Colonic mucosa (tissue), 4 donors: Measurements from ENCODE around the gene MOG. TPM values are rescaled to one million over a fixed set of nuclear protein-coding genes. Genes with fewer than 3 reads are reported as not detected.

Source experiments
- DNase-seq: peaks from one replicate; pipeline ENCODE4 v3.0.0-alpha.2; 2020
- H3K27ac ChIP-seq: fragments of 200-600 bp; one replicate; pipeline ENCODE4 v1.8.0; 2021
- H3K27me3 ChIP-seq: fragments of 200-600 bp; one replicate; pipeline ENCODE4 v1.8.0; 2021
- H3K36me3 ChIP-seq: fragments of 200-600 bp; one replicate; pipeline ENCODE4 v1.8.0; 2021
- H3K4me1 ChIP-seq: fragments of 200-600 bp; one replicate; pipeline ENCODE4 v1.8.0; 2021; ENCODE audit warnings: mild to moderate bottlenecking
- H3K4me3 ChIP-seq: fragments of 200-600 bp; one replicate; pipeline ENCODE4 v1.8.0; 2021
- H3K9ac ChIP-seq, 2 donors: one replicate each; pipeline ENCODE4 v1.7.0; 2013; ENCODE audit warnings: control low read depth in 2 of 2, low read depth in 2 of 2, low read length in 2 of 2
- H3K9me3 ChIP-seq: fragments of 200-600 bp; one replicate; pipeline ENCODE4 v1.8.0; 2021
- intact Hi-C: fragments of 100-400 bp; cut with DNase I; formaldehyde crosslinking; loops from one replicate; pipeline ENCODE4 v1.14.1; 2022
- total RNA-seq, 2 donors: library from RNA; stranded (reverse); fragmentation: NEBNext Ultra II Directional in 1 of 2; extraction: Animal tissue kit (Norgen Biotek cat#: 25700) in 1 of 2; gene quantifications; one replicate each; pipeline ENCODE4 v1.2.1, GENCODE V29; 2021
- TF ChIP-seq, protein P1 (sequence below): fragments of 200-600 bp; IDR thresholded peaks from one replicate; pipeline ENCODE4 v1.8.0; 2022; ENCODE audit warnings: antibody characterized with exemption, mild to moderate bottlenecking
- donor health status: healthy.
- donor health status: DM: no; HTN: no; CAD: no.
- donor health status: DM: no; HTN: no; CAD: no.

The MOG gene
- total RNA-seq, 2 donors from 2014 or later = not detected

DNA sequence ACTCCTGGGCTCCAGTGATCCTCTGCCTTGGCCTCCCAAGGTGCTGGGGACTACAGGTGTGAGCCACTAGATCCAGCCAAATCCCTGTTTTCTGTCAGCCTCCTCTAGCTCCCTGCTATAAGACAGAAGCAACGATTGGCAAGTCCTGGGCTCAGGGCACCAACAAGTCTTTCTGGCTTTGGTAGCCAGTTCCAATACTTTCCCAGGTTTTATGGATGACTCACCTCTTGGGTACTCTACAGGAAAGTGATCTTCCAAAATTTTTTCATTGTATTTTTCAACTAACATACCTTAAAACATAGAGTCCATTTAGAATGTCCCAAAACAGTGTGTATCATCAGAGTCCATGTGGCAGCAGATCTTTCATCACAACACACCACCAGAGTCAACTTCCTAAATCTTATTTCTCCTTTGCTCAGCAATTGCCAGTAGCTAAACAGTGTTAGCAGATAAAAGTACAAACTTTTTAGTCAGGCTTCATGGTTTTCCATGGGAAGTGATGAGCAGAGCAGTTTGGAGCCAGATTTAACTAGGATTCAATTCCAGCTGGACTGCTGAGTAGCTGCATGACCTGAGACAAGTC, 37.2 kb upstream of the MOG start:
- Histone ChIP-seq H3K4me1 (no peaks in the 10 kb centered on the region), H3K27me3 (no peaks in the 10 kb centered on the region), H3K9me3 (no peaks in the 10 kb centered on the region), H3K4me3 (no peak overlapping the region), H3K27ac (no peak overlapping the region), H3K9ac (no peak overlapping the region), H3K36me3 (no peaks in the 10 kb centered on the region)
- TF ChIP-seq, protein P1, sequence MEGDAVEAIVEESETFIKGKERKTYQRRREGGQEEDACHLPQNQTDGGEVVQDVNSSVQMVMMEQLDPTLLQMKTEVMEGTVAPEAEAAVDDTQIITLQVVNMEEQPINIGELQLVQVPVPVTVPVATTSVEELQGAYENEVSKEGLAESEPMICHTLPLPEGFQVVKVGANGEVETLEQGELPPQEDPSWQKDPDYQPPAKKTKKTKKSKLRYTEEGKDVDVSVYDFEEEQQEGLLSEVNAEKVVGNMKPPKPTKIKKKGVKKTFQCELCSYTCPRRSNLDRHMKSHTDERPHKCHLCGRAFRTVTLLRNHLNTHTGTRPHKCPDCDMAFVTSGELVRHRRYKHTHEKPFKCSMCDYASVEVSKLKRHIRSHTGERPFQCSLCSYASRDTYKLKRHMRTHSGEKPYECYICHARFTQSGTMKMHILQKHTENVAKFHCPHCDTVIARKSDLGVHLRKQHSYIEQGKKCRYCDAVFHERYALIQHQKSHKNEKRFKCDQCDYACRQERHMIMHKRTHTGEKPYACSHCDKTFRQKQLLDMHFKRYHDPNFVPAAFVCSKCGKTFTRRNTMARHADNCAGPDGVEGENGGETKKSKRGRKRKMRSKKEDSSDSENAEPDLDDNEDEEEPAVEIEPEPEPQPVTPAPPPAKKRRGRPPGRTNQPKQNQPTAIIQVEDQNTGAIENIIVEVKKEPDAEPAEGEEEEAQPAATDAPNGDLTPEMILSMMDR = no peak
- intact Hi-C loops = no loop called here
- DNase-seq = no peak

DNA sequence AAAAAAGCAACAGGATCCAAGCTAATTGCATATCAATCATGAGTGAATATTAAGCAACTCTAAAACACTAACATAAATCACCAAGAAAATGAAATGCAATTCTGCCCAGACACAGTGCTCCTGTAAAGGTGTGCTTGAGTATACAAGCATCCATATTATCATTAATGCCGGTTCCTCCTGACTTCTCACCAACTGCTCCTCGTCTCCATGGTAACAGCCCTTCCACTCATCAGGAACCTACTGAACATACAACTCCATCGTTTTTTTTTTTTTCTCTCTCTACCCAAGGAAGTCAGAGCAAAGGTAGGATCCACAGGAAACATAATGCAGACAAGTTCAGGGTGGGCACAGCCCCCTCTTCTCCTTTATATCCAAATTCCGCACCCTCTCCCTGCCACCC, 36.3 kb upstream of the MOG start:
- intact Hi-C loops = no loop called here
- Histone ChIP-seq H3K27ac (no peak overlapping the region), H3K4me3 (no peak overlapping the region), H3K36me3 (no peaks in the 10 kb centered on the region), H3K4me1 (no peaks in the 10 kb centered on the region), H3K27me3 (no peaks in the 10 kb centered on the region), H3K9ac (no peak overlapping the region), H3K9me3 (no peaks in the 10 kb centered on the region)
- no peak for DNase-seq
- TF ChIP-seq, protein P1 = no peak

DNA sequence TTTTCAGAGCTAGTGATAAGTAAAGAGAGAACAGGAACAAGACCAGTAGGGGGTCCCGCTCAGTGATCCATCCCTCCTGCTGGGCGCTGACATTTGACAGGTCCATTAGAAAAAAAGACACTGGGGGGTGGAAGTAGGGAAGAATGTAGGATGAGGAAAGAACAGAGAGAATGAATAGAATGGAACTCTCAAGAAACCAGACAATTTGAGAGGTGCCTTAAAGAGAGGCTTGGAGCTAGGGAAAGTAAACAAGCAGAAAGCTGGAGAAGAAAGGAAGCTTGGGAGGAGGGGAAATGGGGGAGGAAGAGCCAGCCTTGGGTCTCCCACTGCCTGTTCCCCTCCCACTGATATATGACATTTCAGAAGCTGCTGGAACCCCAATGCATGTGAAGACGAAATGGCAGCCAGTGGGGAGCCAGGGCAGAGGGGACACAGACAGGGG, 32.4 kb upstream of the MOG start:
- H3K4me1 ChIP-seq = peaks cover 6% of the 10 kb centered on the region
- no peak overlapping the region for H3K4me3 ChIP-seq
- no peak for DNase-seq
- no peaks in the 10 kb centered on the region for H3K9me3 ChIP-seq
- intact Hi-C loops = no loop called here
- no peaks in the 10 kb centered on the region for H3K36me3 ChIP-seq
- H3K9ac ChIP-seq = no peak overlapping the region
- no peak overlapping the region for H3K27ac ChIP-seq
- TF ChIP-seq, protein P1 = no peak
- no peaks in the 10 kb centered on the region for H3K27me3 ChIP-seq

DNA sequence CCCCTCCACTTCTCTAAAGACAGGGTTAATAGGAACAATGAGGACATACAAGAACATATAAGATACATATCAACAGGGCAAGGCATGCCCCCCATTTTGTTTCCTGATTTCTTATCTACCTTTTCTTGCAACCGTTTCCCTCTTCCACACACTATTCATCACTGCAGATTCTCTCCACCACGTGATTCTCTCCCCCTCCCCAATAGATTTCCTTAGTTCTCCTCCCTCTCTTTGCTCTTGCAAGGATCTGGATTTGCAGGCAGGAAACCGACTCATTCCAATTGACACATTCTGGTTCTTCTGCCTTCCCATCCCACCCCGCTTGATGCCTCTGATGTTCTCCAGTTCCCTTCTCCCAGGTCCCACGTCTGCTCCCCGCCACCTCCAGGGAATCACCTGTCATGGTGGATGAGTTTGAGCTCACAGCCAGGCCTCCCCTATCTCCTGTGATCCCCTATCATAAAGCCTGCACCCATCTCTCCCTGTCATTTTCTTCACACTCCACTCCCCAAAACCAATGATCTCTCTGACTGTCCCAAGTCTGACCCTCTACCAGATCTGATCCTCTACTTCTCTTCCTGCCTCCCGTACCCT, 31.5 kb upstream of the MOG start:
- Histone ChIP-seq H3K4me1 (peaks cover 6% of the 10 kb centered on the region), H3K27me3 (no peaks in the 10 kb centered on the region), H3K36me3 (no peaks in the 10 kb centered on the region), H3K4me3 (no peak overlapping the region), H3K9me3 (no peaks in the 10 kb centered on the region), H3K9ac (no peak overlapping the region), H3K27ac (no peak overlapping the region)
- intact Hi-C loops = no loop called here
- TF ChIP-seq, protein P1 = no peak
- DNase-seq = no peak

DNA sequence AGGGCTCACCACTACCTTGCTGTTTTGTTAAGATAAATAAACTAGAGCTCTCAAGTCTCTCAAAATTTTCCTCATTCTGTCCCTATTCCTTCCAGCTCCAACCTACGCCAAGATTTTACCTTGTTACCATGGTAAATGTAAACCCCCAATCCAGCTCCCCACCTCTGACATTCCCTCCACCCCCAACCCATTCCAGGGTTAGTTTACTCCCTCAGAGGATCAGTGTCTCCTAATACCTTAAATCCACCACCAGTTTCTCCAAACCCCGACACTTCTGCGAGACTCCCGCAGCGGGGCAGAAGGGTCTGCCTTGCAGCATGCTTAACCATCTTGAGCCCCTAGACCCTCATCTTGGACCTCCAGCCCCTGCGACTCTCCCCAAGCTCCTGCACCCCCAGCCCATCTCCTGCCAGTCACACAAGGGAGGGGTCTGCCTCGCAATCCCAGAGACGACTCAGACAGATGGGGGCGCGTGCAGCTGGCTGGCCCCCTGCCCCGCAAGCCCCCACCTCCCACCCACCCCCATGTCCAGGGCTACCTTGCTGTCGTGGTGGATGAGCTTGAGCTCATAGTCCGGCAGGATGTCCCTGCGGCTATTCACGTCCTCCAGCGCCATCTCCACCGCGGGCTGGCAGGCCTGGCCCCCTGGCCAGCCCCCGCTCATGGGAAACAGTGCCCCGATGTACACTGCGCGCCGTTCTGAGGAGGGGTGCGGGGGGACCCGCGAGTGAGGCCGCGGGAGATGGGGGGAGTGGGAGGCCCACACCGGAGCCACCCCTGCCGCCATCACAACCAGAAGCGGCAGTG, 29.7 kb upstream of the MOG start:
- H3K27me3 ChIP-seq = no peaks in the 10 kb centered on the region
- H3K9me3 ChIP-seq = no peaks in the 10 kb centered on the region
- intact Hi-C loops = no loop called here
- no peak for DNase-seq
- peaks cover 6% of the 10 kb centered on the region for H3K4me1 ChIP-seq
- no peak overlapping the region for H3K27ac ChIP-seq
- no peaks in the 10 kb centered on the region for H3K36me3 ChIP-seq
- TF ChIP-seq, protein P1 = no peak
- peak overlapping the region in 1 of 2 donors; percentile 67 for H3K9ac ChIP-seq
- H3K4me3 ChIP-seq = peak overlapping the region; percentile 43
